Mucosa of descending colon (tissue), 3 donors: ENCODE data around the gene TLE4. TPM values are rescaled to one million over a fixed set of nuclear protein-coding genes. Genes with fewer than 3 reads are reported as not detected.

Experiments
- ATAC-seq: fragments of 200-7000 bp; cut with Tn5 transposase; one replicate; pipeline ENCODE4 v1.9.1; 2020; ENCODE audit warnings: mild to moderate bottlenecking, moderate library complexity
- DNase-seq, 3 donors: peaks; one replicate each; pipeline ENCODE4 v3.0.0-alpha.2; 2020
- H3K36me3 ChIP-seq: fragments of 200-600 bp; one replicate; pipeline ENCODE4 v1.8.0; 2021; ENCODE audit warnings: low read depth, mild to moderate bottlenecking
- H3K4me1 ChIP-seq: fragments of 200-600 bp; one replicate; pipeline ENCODE4 v1.8.0; 2021; ENCODE audit warnings: low read depth, mild to moderate bottlenecking
- H3K4me3 ChIP-seq: fragments of 200-600 bp; one replicate; pipeline ENCODE4 v1.8.0; 2021; ENCODE audit warnings: mild to moderate bottlenecking
- H3K9me3 ChIP-seq: fragments of 200-600 bp; one replicate; pipeline ENCODE4 v1.8.0; 2021; ENCODE audit warnings: mild to moderate bottlenecking
- intact Hi-C, 2 donors: fragments of 100-400 bp; cut with DNase I in 1 of 2; cut with micrococcal nuclease in 1 of 2; formaldehyde crosslinking; loops; one replicate each; pipeline versions ENCODE4 v1.11.0 to v1.11.1; 2022; cut with DNase I, micrococcal nuclease
- total RNA-seq, 3 donors: library from RNA; stranded (reverse); fragmentation: NEBNext Ultra II Directional in 2 of 3; extraction: Animal tissue kit (Norgen Biotek cat#: 25700) in 2 of 3; gene quantifications; one replicate each; pipeline versions ENCODE4 v1.2.1 to v1.2.4, GENCODE V29; 2021 to 2023
- TF ChIP-seq, protein P1 (sequence below): fragments of 200-600 bp; IDR thresholded peaks from one replicate; pipeline ENCODE4 v1.8.0; 2022; ENCODE audit warnings: antibody characterized with exemption, mild to moderate bottlenecking
- donor health status: DM: no; HTN: no; CAD: no; lungs with moderate emphysema.
- donor health status: DM: no; HTN: no; CAD: no.
- donor health status: DM: no; HTN: yes; CAD: no.

Gene TLE4
- total RNA-seq, 3 donors from 2014 or later = 23.9 to 38.4 (median 29.8) TPM

DNA sequence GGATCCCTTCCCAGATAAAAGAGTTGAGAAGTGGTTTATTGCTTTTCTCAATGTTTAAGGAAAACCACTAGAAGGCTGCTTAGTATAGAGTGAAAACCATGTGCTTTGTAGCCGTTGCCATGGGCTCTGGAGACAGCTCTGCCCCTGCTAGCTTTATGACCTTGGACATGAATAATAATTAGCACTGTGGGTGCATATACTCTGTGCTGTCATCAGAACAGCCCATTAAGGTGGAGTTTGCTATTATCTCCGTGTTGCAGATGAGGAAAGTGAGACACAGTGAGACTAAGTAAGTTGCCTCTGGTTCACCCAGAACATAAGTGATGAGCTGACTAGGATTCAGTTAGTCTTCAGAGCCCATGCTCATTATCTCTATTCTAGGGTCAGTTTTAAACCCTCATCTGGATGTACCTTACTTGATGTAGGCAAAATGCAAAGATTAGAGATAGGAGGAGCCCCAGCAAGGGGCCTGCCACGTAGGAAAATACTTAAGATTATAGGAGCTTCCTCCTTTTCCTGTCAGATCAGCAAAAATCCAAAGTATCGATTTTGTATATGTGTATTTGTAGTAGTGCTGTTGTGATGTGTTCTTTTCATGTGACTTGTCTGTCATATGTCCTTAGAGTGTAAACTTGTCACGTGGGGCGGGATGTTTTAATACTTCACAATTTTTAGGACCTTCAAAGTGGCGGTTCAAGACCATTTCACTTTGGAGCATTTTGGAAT, 102.5 kb downstream of the TLE4 start:
- TF ChIP-seq, protein P1, sequence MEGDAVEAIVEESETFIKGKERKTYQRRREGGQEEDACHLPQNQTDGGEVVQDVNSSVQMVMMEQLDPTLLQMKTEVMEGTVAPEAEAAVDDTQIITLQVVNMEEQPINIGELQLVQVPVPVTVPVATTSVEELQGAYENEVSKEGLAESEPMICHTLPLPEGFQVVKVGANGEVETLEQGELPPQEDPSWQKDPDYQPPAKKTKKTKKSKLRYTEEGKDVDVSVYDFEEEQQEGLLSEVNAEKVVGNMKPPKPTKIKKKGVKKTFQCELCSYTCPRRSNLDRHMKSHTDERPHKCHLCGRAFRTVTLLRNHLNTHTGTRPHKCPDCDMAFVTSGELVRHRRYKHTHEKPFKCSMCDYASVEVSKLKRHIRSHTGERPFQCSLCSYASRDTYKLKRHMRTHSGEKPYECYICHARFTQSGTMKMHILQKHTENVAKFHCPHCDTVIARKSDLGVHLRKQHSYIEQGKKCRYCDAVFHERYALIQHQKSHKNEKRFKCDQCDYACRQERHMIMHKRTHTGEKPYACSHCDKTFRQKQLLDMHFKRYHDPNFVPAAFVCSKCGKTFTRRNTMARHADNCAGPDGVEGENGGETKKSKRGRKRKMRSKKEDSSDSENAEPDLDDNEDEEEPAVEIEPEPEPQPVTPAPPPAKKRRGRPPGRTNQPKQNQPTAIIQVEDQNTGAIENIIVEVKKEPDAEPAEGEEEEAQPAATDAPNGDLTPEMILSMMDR = no peak
- no peaks in the 10 kb centered on the region for H3K9me3 ChIP-seq
- intact Hi-C loops = no loop called here
- H3K36me3 ChIP-seq = no peaks in the 10 kb centered on the region
- ATAC-seq (no peak), DNase-seq (no peak)
- H3K4me3 ChIP-seq = no peak overlapping the region
- no peaks in the 10 kb centered on the region for H3K4me1 ChIP-seq

DNA sequence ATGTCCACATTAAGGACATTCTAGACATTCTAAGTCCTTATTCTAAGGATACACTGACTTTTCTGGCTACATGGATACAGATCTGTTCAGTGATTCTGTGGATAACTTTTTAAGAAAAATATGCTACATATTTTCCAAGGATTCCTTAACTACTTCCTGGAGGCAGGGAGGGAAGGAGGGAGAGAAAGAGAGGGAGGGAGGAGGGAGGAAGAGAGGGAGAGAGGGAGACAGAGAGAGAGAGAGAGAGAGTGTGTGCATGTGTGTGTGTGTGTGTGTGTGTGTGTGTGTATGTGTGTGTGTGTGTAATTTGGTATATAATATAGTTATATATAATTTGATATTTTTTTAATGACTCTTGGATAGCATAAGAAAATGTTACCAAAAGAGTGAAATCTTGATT, 109.8 kb downstream of the TLE4 start:
- Histone ChIP-seq H3K36me3 (no peaks in the 10 kb centered on the region), H3K9me3 (no peaks in the 10 kb centered on the region), H3K4me3 (no peak overlapping the region), H3K4me1 (no peaks in the 10 kb centered on the region)
- TF ChIP-seq, protein P1 = no peak
- intact Hi-C loops = no loop called here
- ATAC-seq (no peak), DNase-seq (no peak)

DNA sequence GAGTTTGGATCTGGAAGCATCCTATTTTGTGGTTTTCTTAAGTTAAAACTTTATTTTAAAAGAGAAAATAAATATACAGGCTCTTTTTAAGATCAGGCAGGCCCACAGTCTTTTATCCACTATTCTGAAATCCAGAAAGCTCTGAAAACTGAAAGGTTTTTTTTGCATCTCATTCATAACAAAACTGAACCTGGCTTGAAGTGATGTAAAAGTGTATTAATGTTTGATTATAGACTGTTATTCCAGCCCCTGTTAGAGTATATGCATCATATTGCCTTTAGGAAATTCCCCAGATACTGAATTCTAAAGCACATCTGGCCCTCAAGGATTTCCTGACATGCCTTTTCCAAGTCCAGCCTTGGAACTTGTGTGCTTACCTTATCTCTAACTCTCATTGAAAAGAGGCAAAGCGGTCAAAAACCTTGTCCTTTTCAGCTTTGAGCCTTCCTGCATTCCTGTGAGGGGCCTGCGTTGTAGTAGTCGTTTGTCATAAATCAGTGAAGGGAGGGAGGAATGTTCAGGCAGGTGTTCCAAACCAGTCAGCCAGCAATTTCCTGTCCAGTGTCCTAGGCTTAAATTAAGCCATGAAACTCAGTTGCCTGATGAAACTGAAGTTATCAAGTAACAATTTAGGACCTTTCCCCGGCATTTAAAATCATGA, 110.4 kb downstream of the TLE4 start:
- TF ChIP-seq, protein P1 = no peak
- ATAC-seq (peak; percentile 35), DNase-seq (no peak)
- no peaks in the 10 kb centered on the region for H3K9me3 ChIP-seq
- H3K4me1 ChIP-seq = no peaks in the 10 kb centered on the region
- no peaks in the 10 kb centered on the region for H3K36me3 ChIP-seq
- intact Hi-C loops = no loop called here
- H3K4me3 ChIP-seq = no peak overlapping the region

DNA sequence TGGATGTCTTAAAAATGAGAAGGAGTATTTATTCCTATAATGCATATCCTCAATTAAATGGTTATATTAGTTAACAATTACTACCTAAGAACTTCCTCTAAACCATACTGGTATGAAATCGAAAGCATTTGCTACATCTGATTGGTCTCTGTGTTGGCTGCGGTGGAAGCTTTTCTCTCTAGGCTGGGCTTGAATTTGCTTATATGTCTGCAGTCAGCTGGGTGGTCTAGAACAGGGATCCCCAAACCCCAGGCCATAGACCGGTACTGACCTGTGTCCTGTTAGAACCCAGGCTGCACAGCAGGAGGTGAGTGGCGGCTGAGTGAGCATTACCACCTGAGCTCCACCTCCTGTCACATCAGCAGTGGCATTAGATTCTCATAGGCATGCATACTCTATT, 112.3 kb downstream of the TLE4 start:
- ATAC-seq = no peak

DNA sequence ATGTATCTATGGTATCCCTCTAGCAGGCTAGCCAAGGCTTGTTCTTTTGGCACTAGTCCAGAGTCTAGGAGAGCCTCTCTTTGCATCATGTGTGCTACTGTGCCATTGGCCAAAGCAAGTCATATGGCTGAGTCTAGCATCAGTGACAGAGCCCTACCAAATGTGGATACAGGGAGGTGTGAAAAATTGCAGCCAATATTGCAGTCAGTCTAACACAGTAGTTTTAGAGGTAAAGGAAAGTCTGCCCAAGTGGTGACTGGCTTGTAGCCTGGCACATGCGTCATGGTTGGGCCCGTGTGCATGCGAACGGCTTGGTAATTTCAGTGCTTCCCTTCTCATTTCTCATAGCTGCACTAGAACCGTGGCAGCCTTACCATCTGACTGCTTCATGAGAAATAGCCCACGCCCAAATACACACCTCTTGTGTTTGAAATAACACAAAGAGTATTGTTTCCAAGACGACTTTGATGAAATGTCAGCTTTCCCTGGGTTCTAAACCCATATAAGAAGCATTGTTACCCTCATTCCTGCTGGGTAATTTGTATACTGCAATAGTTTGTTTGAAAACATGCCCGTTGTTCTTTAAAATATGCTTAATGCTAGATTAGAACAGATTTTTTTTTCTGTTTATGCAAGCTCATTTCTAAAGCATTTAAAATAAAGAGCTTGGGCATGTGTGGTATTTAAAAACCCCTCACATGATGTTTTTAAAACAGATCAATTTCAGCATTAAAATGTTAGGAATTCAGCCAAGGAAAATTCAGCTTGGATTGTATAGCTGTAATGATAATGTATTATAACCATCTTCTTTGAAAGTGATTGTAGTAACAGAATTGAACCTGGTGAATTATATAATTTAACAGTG, 113.2 kb downstream of the TLE4 start:
- intact Hi-C loops = no loop called here
- Histone ChIP-seq H3K9me3 (no peaks in the 10 kb centered on the region), H3K4me3 (no peak overlapping the region), H3K4me1 (no peaks in the 10 kb centered on the region), H3K36me3 (no peaks in the 10 kb centered on the region)
- no peak for ATAC-seq
- DNase-seq = no peak
- TF ChIP-seq, protein P1 = no peak

More for the DNA sequence above, 112.3 kb downstream of the TLE4 start:
- Histone ChIP-seq H3K4me3 (no peak overlapping the region), H3K4me1 (no peaks in the 10 kb centered on the region), H3K36me3 (no peaks in the 10 kb centered on the region), H3K9me3 (no peaks in the 10 kb centered on the region)
- TF ChIP-seq, protein P1 = no peak
- intact Hi-C loops = no loop called here
- DNase-seq = no peak
